ENCODE data around the gene OGFR. TPM values are rescaled to one million over a fixed set of nuclear protein-coding genes. Genes with fewer than 3 reads are reported as not detected.

The OGFR gene
- total RNA-seq, 1 experiment from 2014 or later: 46.1 TPM

- no peak for DNase-seq (ENCODE audit: low spot score)
- ChIA-PET POLR2A (ENCODE audit: low non-redundant PET) (no interaction called here), CTCF (no interaction called here)
- intact Hi-C loops (cut with micrococcal nuclease; ENCODE audit: unreplicated experiment): no loop called here
- no peaks in the 10 kb centered on the region for H3K27me3 ChIP-seq (replicated peaks; ENCODE audit: insufficient read depth, low read depth, low read length, poor library complexity)
- H3K27ac ChIP-seq (ENCODE audit: low read depth, low read length, poor library complexity, severe bottlenecking): no peak overlapping the region
- H3K9me3 ChIP-seq (ENCODE audit: low read depth, low read length, poor library complexity, severe bottlenecking): no peaks in the 10 kb centered on the region
- TF ChIP-seq CTCF (conservative IDR thresholded peaks at IDR 0.05; ENCODE audit: low read depth, low read length): no peak
- no peak for TF ChIP-seq EZH2 (IDR thresholded peaks at IDR 0.05; ENCODE audit: borderline replicate concordance, low read depth, low read length, poor library complexity, severe bottlenecking)
- peaks cover 5% of the 10 kb centered on the region for H3K4me1 ChIP-seq (ENCODE audit: insufficient read depth, low read length, poor library complexity, severe bottlenecking)
- no peak overlapping the region for H3K4me3 ChIP-seq (ENCODE audit: low read depth, low read length, poor library complexity, severe bottlenecking)
- H3K36me3 ChIP-seq (ENCODE audit: insufficient read depth, low read length, poor library complexity, severe bottlenecking): peaks cover 12% of the 10 kb centered on the region
- no TSS peak for BruUV-seq (replicated peaks)
Observed at GRCh38 chr20:62843656-62844055, 39.0 kb downstream of the OGFR start.

DNA sequence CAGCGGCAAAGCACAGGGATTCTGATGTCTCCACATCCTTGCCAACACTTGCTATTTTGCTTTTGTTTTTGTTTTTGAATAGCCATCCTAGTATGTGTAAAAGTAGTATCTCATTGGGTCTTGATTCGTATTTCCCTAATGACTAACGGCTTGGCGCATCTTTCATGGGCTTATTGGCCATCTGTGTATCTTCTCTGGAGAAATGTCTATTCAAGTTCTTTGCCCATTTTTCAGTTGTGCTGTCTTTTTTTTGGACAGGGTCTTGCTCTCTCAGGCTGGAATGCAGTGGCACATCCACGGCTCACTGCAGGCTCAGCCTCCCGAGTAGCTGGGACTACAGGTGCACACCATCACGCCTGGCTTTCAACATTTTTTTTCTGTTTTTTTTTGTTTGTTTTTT is 39.5 kb downstream of the OGFR start:
- POLR2A ChIA-PET (ENCODE audit: low non-redundant PET): no interaction called here
- H3K4me1 ChIP-seq (ENCODE audit: insufficient read depth, low read length, poor library complexity, severe bottlenecking): peaks cover 5% of the 10 kb centered on the region
- TF ChIP-seq CTCF (conservative IDR thresholded peaks at IDR 0.05; ENCODE audit: low read depth, low read length) (no peak), EZH2 (IDR thresholded peaks at IDR 0.05; ENCODE audit: borderline replicate concordance, low read depth, low read length, poor library complexity, severe bottlenecking) (no peak)
- no TSS peak for BruUV-seq (replicated peaks)
- H3K27ac ChIP-seq (ENCODE audit: low read depth, low read length, poor library complexity, severe bottlenecking): no peak overlapping the region
- no peak overlapping the region for H3K4me3 ChIP-seq (ENCODE audit: low read depth, low read length, poor library complexity, severe bottlenecking)
- CTCF ChIA-PET: interaction anchor here (0.6 kb wide), 1 partner anchor 348 kb away, joined by 3 read pairs; no protein-coding TSS in a partner anchor
- DNase-seq (ENCODE audit: low spot score): no peak
- intact Hi-C loops (cut with micrococcal nuclease; ENCODE audit: unreplicated experiment): no loop called here
- H3K27me3 ChIP-seq (replicated peaks; ENCODE audit: insufficient read depth, low read depth, low read length, poor library complexity): no peaks in the 10 kb centered on the region
- H3K36me3 ChIP-seq (ENCODE audit: insufficient read depth, low read length, poor library complexity, severe bottlenecking): peaks cover 12% of the 10 kb centered on the region
- H3K9me3 ChIP-seq (ENCODE audit: low read depth, low read length, poor library complexity, severe bottlenecking): no peaks in the 10 kb centered on the region

DNA sequence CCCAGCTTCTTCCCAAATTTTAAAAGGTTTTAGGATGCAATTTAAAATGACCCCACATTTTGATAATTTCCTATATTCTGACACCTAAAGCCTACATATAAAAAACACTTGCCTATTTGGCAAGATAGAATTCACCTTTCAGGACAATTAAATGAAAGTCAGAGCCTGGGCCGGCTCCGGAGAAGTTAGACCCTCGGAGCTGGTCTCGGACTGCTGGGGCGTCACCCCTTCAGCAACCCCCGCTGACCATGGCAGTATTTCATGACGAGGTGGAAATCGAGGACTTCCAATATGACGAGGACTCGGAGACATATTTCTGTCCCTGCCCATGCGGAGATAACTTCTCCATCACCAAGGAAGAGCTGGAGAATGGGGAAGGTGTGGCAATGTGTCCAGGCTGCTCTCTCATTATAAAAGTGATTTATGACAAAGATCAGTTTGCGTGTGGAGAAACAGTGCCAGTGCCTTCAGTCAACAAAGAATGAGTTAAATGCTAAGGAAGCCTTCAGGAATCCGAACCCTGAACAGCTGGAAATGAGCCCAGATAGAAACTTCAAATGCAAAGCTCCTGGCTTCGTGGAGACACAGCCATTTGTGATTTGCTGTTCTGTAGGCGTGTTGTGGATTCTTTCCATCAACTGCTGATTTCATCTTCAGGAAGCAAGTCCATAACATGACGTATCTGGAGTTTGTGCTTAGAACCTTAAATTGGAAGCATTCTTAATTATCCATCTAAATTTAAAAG is 41.0 kb downstream of the OGFR start:
- no peak for TF ChIP-seq EZH2 (IDR thresholded peaks at IDR 0.05; ENCODE audit: borderline replicate concordance, low read depth, low read length, poor library complexity, severe bottlenecking)
- TF ChIP-seq CTCF (conservative IDR thresholded peaks at IDR 0.05; ENCODE audit: low read depth, low read length): no peak
- no peaks in the 10 kb centered on the region for H3K9me3 ChIP-seq (ENCODE audit: low read depth, low read length, poor library complexity, severe bottlenecking)
- no peak for DNase-seq (ENCODE audit: low spot score)
- no peak overlapping the region for H3K27ac ChIP-seq (ENCODE audit: low read depth, low read length, poor library complexity, severe bottlenecking)
- ChIA-PET CTCF (no interaction called here), POLR2A (ENCODE audit: low non-redundant PET) (no interaction called here)
- intact Hi-C loops (cut with micrococcal nuclease; ENCODE audit: unreplicated experiment): no loop called here
- peaks cover 15% of the 10 kb centered on the region for H3K36me3 ChIP-seq (ENCODE audit: insufficient read depth, low read length, poor library complexity, severe bottlenecking)
- BruUV-seq (replicated peaks): no TSS peak
- H3K4me1 ChIP-seq (ENCODE audit: insufficient read depth, low read length, poor library complexity, severe bottlenecking): peaks cover 5% of the 10 kb centered on the region
- H3K4me3 ChIP-seq (ENCODE audit: low read depth, low read length, poor library complexity, severe bottlenecking): no peak overlapping the region
- H3K27me3 ChIP-seq (replicated peaks; ENCODE audit: insufficient read depth, low read depth, low read length, poor library complexity): no peaks in the 10 kb centered on the region
